Measurements from ENCODE around the gene IQSEC3. TPM values are rescaled to one million over a fixed set of nuclear protein-coding genes. Genes with fewer than 3 reads are reported as not detected.

The IQSEC3 gene
- total and polyA plus RNA-seq, 2 of the 13 experiments (the other 11 are each of a cell fraction or from before 2014, with no cell fraction given), result not detected

DNA sequence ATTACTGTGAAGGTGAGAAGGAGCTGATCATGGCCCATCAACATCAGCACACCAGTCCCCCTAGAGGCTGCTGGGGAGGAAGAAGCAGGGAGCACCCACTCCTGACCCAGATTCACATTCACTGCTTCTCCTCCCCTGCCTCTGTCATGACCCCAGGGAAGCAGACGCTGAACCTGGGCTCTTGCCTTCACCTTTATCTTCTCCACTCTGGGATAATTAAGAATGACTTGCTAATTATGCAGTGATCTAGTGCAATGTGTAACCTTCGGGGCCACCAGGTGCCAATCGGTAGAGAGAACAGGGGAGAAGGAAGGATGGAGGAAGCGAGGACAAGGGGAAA lies 44.4 kb upstream of the IQSEC3 start (continued):
- TF ChIP-seq ATM (IDR thresholded peaks at IDR 0.05; ENCODE audit: borderline replicate concordance), result no peak
- no peak for TF ChIP-seq ZFP62 (CRISPR knock-in tag; IDR thresholded peaks at IDR 0.05)
- TF ChIP-seq, protein P1, sequence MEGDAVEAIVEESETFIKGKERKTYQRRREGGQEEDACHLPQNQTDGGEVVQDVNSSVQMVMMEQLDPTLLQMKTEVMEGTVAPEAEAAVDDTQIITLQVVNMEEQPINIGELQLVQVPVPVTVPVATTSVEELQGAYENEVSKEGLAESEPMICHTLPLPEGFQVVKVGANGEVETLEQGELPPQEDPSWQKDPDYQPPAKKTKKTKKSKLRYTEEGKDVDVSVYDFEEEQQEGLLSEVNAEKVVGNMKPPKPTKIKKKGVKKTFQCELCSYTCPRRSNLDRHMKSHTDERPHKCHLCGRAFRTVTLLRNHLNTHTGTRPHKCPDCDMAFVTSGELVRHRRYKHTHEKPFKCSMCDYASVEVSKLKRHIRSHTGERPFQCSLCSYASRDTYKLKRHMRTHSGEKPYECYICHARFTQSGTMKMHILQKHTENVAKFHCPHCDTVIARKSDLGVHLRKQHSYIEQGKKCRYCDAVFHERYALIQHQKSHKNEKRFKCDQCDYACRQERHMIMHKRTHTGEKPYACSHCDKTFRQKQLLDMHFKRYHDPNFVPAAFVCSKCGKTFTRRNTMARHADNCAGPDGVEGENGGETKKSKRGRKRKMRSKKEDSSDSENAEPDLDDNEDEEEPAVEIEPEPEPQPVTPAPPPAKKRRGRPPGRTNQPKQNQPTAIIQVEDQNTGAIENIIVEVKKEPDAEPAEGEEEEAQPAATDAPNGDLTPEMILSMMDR (CRISPR knock-in tag; IDR thresholded peaks at IDR 0.05), result 0 out of 2 replicates have a peak, but pooled peaks have one; percentile 16
- TF ChIP-seq ZNF703 (CRISPR knock-in tag; IDR thresholded peaks at IDR 0.05; ENCODE audit: borderline replicate concordance), result no peak
- no peak for TF ChIP-seq SP1 (IDR thresholded peaks at IDR 0.05)
- TF ChIP-seq SP1 (CRISPR knock-in tag; IDR thresholded peaks at IDR 0.05), result no peak
- TF ChIP-seq ZFX (CRISPR knock-in tag; IDR thresholded peaks at IDR 0.05; ENCODE audit: low read depth), result no peak
- no peak for TF ChIP-seq KDM3A (CRISPR knock-in tag; IDR thresholded peaks at IDR 0.05; ENCODE audit: low read depth)
- TF ChIP-seq CREB1 (IDR thresholded peaks at IDR 0.05), result no peak
- TF ChIP-seq CREB1 (CRISPR knock-in tag; IDR thresholded peaks at IDR 0.05), result no peak
- no peak for TF ChIP-seq SNRNP70 (IDR thresholded peaks at IDR 0.05; ENCODE audit: low read depth, low read length)
- no peak for TF ChIP-seq ZNF510 (CRISPR knock-in tag; IDR thresholded peaks at IDR 0.05; ENCODE audit: low read depth)
- TF ChIP-seq NFYC (CRISPR knock-in tag; IDR thresholded peaks at IDR 0.05), result no peak
- TF ChIP-seq, protein P2, sequence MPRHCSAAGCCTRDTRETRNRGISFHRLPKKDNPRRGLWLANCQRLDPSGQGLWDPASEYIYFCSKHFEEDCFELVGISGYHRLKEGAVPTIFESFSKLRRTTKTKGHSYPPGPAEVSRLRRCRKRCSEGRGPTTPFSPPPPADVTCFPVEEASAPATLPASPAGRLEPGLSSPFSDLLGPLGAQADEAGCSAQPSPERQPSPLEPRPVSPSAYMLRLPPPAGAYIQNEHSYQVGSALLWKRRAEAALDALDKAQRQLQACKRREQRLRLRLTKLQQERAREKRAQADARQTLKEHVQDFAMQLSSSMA (CRISPR knock-in tag; IDR thresholded peaks at IDR 0.05), result 0 out of 2 replicates have a peak, but pooled peaks have one; percentile 4
- TF ChIP-seq, protein P3, sequence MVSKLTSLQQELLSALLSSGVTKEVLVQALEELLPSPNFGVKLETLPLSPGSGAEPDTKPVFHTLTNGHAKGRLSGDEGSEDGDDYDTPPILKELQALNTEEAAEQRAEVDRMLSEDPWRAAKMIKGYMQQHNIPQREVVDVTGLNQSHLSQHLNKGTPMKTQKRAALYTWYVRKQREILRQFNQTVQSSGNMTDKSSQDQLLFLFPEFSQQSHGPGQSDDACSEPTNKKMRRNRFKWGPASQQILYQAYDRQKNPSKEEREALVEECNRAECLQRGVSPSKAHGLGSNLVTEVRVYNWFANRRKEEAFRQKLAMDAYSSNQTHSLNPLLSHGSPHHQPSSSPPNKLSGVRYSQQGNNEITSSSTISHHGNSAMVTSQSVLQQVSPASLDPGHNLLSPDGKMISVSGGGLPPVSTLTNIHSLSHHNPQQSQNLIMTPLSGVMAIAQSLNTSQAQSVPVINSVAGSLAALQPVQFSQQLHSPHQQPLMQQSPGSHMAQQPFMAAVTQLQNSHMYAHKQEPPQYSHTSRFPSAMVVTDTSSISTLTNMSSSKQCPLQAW (CRISPR knock-in tag; IDR thresholded peaks at IDR 0.05), result no peak
- TF ChIP-seq RCOR2 (CRISPR knock-in tag; IDR thresholded peaks at IDR 0.05), result no peak
- no peak for TF ChIP-seq CBX2 (IDR thresholded peaks at IDR 0.05; ENCODE audit: low read depth, low read length)
- TF ChIP-seq CBX2 (CRISPR knock-in tag; IDR thresholded peaks at IDR 0.05; ENCODE audit: low read depth), result no peak
- TF ChIP-seq, protein P4, sequence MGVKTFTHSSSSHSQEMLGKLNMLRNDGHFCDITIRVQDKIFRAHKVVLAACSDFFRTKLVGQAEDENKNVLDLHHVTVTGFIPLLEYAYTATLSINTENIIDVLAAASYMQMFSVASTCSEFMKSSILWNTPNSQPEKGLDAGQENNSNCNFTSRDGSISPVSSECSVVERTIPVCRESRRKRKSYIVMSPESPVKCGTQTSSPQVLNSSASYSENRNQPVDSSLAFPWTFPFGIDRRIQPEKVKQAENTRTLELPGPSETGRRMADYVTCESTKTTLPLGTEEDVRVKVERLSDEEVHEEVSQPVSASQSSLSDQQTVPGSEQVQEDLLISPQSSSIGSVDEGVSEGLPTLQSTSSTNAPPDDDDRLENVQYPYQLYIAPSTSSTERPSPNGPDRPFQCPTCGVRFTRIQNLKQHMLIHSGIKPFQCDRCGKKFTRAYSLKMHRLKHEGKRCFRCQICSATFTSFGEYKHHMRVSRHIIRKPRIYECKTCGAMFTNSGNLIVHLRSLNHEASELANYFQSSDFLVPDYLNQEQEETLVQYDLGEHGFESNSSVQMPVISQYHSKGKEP (CRISPR knock-in tag; IDR thresholded peaks at IDR 0.05), result no peak
- TF ChIP-seq ZNF333 (CRISPR knock-in tag; IDR thresholded peaks at IDR 0.05; ENCODE audit: borderline replicate concordance), result no peak
- no peak for TF ChIP-seq GFI1 (CRISPR knock-in tag; IDR thresholded peaks at IDR 0.05; ENCODE audit: borderline replicate concordance)
- no peak for TF ChIP-seq FOSL1 (CRISPR knock-in tag; IDR thresholded peaks at IDR 0.05; ENCODE audit: borderline replicate concordance)
- TF ChIP-seq, protein P5, sequence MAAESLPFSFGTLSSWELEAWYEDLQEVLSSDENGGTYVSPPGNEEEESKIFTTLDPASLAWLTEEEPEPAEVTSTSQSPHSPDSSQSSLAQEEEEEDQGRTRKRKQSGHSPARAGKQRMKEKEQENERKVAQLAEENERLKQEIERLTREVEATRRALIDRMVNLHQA (CRISPR knock-in tag; IDR thresholded peaks at IDR 0.05), result no peak
- TF ChIP-seq KLF9 (CRISPR knock-in tag; IDR thresholded peaks at IDR 0.05; ENCODE audit: low read depth), result no peak
- TF ChIP-seq ASH2L (IDR thresholded peaks at IDR 0.05; ENCODE audit: insufficient read length, low read depth, low read length), result no peak
- TF ChIP-seq ZC3H13 (CRISPR knock-in tag; IDR thresholded peaks at IDR 0.05), result no peak
- no peak for TF ChIP-seq ARID2 (CRISPR knock-in tag; IDR thresholded peaks at IDR 0.05; ENCODE audit: borderline replicate concordance)
- no peak for TF ChIP-seq ZNF121 (CRISPR knock-in tag; IDR thresholded peaks at IDR 0.05)
- TF ChIP-seq CC2D1A (CRISPR knock-in tag; IDR thresholded peaks at IDR 0.05), result no peak
